ENCODE measurements around the gene PPA2. TPM values are rescaled to one million over a fixed set of nuclear protein-coding genes. Genes with fewer than 3 reads are reported as not detected.
A peak's percentile ranks its signal among the peaks of the same experiment; 100 is the strongest.

Gene PPA2
- total and polyA plus RNA-seq, 10 of the 15 experiments (the other 5 are each of a cell fraction or from before 2014, with no cell fraction given), result 93.8 to 293 (median 146) TPM

DNA sequence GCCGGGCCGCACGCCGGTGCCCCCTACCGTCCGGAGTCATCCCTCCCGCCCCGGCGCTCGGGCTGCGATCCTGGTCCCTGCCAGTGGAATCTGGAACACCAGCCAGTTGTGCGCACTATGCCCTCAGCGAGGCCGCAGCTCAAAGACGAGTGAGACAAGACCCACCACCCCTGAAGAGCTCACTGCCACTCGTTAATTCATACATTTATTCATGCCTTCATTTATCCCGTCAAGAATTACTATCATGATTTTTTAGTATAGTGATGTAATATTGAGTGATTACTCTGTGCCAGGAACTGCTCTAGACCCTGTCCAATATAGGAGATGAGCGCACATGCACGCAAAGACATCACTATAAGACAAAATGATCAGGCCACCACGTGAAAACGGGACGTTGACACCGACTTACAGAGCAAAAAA, 247 bp upstream of the PPA2 start (continued):
- TF ChIP-seq E4F1 (IDR thresholded peaks at IDR 0.05; ENCODE audit: borderline replicate concordance, partially characterized antibody), result no peak
- TF ChIP-seq ZZZ3 (IDR thresholded peaks at IDR 0.05; ENCODE audit: control insufficient read depth, insufficient read length, low read depth), result no peak
- no peak for TF ChIP-seq SREBF2 (IDR thresholded peaks at IDR 0.05; ENCODE audit: low read length)
- TF ChIP-seq SPI1 (IDR thresholded peaks at IDR 0.05; ENCODE audit: borderline replicate concordance, insufficient read depth, low read depth, low read length), result no peak
- TF ChIP-seq EED (IDR thresholded peaks at IDR 0.05; ENCODE audit: low read depth), result peak; percentile 76; the same call in 1 of the 2 replicates
- peak; percentile 1; the same call in 1 of the 2 replicates for TF ChIP-seq ATF3 (IDR thresholded peaks at IDR 0.05; ENCODE audit: borderline replicate concordance, extremely low read depth, low read depth, low read length)
- no peak for TF ChIP-seq RB1 (IDR thresholded peaks at IDR 0.05; ENCODE audit: borderline replicate concordance)
- no peak for TF ChIP-seq BCLAF1 (IDR thresholded peaks at IDR 0.05)
- peak; percentile 54; the same call in 1 of the 2 replicates for TF ChIP-seq SMC3 (IDR thresholded peaks at IDR 0.05; ENCODE audit: borderline replicate concordance, low read length)
- TF ChIP-seq RBBP5 (conservative IDR thresholded peaks at IDR 0.05), result no peak
- no peak for TF ChIP-seq MYB (IDR thresholded peaks at IDR 0.05; ENCODE audit: borderline replicate concordance, low read depth, low read length)
- TF ChIP-seq, protein P1, sequence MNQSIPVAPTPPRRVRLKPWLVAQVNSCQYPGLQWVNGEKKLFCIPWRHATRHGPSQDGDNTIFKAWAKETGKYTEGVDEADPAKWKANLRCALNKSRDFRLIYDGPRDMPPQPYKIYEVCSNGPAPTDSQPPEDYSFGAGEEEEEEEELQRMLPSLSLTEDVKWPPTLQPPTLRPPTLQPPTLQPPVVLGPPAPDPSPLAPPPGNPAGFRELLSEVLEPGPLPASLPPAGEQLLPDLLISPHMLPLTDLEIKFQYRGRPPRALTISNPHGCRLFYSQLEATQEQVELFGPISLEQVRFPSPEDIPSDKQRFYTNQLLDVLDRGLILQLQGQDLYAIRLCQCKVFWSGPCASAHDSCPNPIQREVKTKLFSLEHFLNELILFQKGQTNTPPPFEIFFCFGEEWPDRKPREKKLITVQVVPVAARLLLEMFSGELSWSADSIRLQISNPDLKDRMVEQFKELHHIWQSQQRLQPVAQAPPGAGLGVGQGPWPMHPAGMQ (IDR thresholded peaks at IDR 0.05; ENCODE audit: borderline replicate concordance), result no peak
- no peak for TF ChIP-seq SUZ12 (IDR thresholded peaks at IDR 0.05; ENCODE audit: unreplicated experiment)
- no peak for TF ChIP-seq HDGF (IDR thresholded peaks at IDR 0.05)
- TF ChIP-seq TARDBP (IDR thresholded peaks at IDR 0.05; ENCODE audit: borderline replicate concordance), result 0 out of 2 replicates have a peak, but pooled peaks have one; percentile 10
- TF ChIP-seq CTCF (IDR thresholded peaks at IDR 0.05 in 2 of 3, conservative IDR thresholded peaks at IDR 0.05 in 1 of 3; ENCODE audit: control insufficient read depth in 2 of 3, extremely low read depth in 1 of 3, insufficient read depth in 1 of 3, low read depth in 3 of 3, low read length in 3 of 3), result peak; percentile 81 to 94 (median 94)
- TF ChIP-seq REST (IDR thresholded peaks at IDR 0.05; ENCODE audit: low read depth, low read length), result no peak

Data from GM12878 (cell line).